GM23248 (cell line): ENCODE data around the gene ADRB1.

Source experiments
- EZH2 ChIP-seq: fragments of 200-600 bp; sonication (generic); IDR thresholded peaks from 2 replicates; pipeline ENCODE4 v1.6.1; 2018; ENCODE audit warnings: antibody characterized with exemption, mild to moderate bottlenecking; ENCODE audit not compliant: insufficient read depth, poor library complexity, severe bottlenecking
- EZH2phosphoT487 ChIP-seq: fragments of 200-600 bp; sonication (generic); IDR thresholded peaks from 2 replicates; pipeline ENCODE4 v1.6.1; 2018; ENCODE audit warnings: antibody characterized with exemption, moderate library complexity, mild to moderate bottlenecking, low read depth; ENCODE audit not compliant: insufficient read depth

- TF ChIP-seq EZH2 (no peak), EZH2phosphoT487 (no peak)
Observed at GRCh38 chr10:114053946-114054345, 10.3 kb downstream of the ADRB1 start.
